ENCODE results near the gene DPEP1.
"Not testable (repeated sequence)": the region's sequence is repeated elsewhere in the genome, so short reads cannot be mapped to it uniquely, and the experiment has no call there.

Gene DPEP1

DNA sequence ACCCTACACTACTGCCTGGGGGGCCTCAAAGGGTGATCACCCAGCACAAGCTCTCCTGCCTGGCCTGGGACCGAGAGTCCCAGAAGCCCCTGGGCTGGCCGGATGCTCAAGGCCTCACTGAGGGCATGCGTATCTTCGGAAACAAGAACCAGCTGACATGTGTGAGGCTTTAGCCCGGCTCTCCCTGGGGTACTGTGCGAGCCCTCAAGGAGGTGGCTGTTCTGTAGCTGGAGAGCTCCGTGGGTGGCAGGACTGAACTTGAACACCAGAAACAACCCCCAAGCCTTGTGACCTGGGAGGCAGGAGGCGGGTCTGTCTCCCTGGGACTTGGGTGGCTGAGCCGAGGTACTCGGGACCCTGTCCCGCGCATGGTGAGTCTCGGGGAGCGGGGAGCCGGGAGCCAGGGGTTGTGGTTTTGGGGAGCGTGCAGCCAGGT, 7.0 kb downstream of the DPEP1 start:
- DNase-seq (ENCODE audit: low read depth) = no peak

DNA sequence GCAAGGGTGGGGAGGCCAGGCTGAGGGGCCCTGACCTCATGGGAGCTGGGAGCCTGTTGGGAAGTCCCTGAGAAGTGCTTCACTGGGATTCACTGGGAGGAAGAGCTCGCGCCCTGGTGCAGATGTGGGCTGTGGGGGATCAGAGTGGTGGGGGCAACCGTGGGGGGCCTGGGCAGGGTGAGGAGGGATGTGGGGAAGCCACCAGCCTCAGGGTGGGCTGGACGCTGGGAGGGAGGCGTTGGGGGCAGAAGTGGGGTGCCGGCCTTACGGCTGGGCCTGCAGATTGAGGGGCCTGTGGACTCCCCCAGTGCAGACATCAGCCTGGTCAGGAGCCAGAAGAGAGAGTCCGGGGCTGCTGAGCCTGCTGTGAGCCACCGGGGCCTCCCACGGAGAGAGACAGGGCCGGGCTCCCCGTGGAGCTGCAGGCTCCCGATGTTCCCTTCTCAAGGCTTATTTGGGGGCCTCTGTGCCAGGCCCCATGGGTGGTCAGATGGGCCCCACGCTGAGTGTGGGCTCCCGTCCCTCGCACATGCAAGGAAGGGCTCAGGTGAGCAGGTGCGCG, 7.8 kb downstream of the DPEP1 start:
- no peak for DNase-seq (ENCODE audit: low read depth)

DNA sequence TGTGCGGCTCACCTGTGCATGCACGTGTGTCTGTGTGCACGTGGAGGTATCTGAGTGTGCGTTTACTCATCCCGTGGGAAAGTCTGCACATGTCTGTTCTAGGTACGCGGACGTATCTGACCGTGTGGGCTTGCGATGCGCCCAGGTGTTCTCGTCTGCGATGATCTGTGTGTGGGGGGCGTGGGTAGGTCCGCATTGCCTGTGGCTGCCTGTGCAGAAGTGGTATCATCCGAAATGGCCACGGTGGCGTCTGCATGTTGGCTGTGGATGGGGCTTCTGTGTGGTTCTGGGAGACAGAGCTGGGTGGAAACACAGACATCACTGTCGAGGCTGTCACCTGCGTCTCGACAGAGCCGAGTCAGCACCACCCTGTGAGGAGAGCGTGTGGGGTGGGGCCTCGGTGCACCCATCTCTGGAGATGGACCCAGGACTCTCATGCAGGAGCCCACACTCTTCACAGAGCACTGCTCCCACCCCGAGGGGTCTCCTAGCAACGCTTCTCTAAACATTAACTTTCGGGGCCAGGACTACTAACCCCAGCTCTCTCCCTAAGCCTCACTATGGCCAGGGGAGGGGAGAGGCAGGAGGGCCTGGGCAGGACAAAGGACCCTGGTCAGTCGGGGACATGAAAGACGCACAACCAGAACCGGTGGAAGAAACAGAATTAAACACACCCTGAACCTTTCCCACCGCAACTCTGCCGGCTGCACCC, 8.4 kb downstream of the DPEP1 start:
- no peak for DNase-seq (ENCODE audit: low read depth)

- no peak for DNase-seq (ENCODE audit: low read depth)
Observed at GRCh38 chr16:89623511-89624261, 10.2 kb downstream of the DPEP1 start.

DNA sequence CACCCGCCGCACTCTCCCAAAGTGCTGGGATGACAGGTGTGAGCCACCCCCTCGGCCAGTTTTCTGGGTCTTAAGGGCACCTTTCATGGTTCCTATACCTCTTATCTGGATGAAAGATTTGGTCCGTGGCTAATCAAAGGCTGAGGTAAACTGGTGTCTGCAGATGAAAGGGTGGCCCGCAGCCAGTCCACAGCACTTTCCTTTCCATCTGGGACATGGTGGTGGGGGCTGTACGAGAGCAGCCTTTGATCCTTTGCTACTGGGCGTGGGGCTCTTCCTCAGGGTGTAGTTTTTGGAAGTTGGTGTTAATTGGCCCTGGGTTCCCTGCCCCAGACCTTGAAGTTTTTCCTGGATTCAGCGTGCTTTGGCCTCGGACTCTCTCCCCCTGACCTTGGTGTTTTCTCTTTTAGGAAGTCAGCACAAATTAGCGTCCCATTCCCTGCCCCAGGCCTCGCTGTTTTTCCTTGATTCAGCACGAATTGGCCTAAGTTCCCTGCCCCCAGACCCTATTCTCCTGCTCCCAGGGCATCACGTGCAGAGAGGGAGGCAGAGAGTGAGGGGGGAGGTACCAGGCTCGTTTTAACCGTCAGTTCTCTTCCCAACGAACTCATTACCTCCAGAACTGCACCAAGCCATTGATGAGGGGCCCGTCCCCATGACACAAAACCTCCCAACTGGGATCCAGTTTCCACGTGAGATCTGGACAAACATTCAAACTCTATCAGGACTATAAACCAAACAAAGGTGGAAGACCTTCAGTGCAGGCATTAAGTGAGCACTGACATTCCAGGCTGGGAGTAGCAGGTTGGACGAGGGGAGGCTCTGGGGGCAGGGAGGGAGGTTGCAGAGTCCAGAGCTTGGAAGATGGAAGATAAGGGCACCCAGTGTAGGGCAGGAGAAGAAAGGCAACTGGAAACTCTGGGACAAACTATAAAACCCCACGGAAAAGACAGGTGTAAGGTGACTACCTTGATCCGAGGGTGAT, 11.6 kb downstream of the DPEP1 start:
- DNase-seq (ENCODE audit: low read depth) = no peak

- DNase-seq (ENCODE audit: low read depth) = no peak
Observed at GRCh38 chr16:89629827-89630610, 16.6 kb downstream of the DPEP1 start.

GRCh38 chr16:89633064-89633631, 19.7 kb downstream of the DPEP1 start:
- DNase-seq (ENCODE audit: low read depth) = no peak

DNA sequence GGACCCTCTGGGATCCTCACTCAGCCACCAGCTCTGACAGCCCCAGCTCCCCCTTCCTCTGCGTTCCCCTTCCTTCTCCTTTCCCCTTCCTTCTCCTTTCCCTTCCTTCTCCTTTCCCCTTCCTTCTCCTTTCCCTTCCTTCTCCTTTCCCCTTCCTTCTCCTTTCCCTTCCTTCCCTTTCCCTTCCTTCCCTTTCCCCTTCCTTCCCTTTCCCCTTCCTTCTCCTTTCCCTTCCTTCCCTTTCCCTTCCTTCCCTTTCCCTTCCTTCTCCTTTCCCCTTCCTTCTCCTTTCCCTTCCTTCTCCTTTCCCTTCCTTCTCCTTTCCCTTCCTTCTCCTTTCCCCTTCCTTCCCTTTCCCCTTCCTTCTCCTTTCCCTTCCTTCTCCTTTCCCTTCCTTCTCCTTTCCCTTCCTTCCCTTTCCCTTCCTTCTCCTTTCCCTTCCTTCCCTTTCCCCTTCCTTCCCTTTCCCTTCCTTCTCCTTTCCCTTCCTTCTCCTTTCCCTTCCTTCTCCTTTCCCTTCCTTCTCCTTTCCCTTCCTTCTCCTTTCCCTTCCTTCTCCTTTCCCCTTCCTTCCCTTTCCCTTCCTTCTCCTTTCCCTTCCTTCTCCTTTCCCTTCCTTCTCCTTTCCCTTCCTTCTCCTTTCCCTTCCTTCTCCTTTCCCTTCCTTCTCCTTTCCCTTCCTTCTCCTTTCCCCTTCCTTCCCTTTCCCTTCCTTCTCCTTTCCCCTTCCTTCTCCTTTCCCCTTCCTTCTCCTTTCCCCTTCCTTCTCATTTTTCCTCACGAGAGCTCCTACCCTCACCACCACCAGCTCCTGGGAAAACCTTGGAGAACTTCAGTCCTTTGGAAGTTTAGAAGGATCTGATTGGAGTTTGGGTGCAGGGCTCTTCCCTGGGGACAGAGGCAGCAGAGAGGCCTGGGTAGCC, 21.3 kb downstream of the DPEP1 start:
- DNase-seq (ENCODE audit: low read depth) = not testable (repeated sequence)

DNA sequence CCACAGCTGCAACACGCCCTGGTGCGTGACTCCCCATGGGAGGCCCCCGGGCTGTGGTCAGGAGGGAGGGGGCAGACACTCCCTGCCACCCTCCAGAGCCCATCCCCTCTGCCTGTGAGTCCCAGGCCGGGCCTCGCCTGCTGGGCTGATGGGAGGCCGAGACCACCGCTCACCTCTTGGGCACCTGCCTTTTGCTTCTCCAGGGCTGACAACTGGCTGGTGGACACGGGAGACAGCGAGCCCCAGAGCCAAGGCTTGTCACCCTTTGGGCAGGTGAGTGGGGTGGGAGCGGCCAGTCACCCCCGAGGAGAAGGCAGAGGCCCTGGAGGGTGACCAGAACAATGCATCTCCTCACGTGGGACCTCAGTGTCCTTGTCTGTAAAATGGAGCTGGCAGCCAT, 23.2 kb downstream of the DPEP1 start:
- no peak for DNase-seq (ENCODE audit: low read depth)

DNA sequence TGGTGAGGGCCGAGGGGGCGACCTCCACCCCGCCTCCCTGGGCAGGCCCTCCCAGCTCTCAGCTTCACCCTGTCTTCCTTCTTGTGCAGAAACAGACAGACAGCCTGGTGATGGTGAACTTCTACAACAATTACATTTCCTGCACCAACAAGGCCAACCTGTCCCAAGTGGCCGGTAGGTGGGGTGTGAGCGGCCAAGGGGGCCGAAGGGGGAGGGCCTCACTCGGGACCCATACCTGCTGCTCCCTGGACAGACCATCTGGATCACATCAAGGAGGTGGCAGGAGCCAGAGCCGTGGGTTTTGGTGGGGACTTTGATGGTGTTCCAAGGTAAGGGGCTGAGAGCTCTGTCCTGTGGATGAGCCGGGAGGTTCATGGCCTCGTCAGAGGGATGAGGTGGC, 23.9 kb downstream of the DPEP1 start:
- DNase-seq (ENCODE audit: low read depth) = no peak

GRCh38 chr16:89638455-89638854, 25.0 kb downstream of the DPEP1 start:
- DNase-seq (ENCODE audit: low read depth) = no peak

GRCh38 chr16:89639385-89639784, 25.9 kb downstream of the DPEP1 start:
- no peak for DNase-seq (ENCODE audit: low read depth)

DNA sequence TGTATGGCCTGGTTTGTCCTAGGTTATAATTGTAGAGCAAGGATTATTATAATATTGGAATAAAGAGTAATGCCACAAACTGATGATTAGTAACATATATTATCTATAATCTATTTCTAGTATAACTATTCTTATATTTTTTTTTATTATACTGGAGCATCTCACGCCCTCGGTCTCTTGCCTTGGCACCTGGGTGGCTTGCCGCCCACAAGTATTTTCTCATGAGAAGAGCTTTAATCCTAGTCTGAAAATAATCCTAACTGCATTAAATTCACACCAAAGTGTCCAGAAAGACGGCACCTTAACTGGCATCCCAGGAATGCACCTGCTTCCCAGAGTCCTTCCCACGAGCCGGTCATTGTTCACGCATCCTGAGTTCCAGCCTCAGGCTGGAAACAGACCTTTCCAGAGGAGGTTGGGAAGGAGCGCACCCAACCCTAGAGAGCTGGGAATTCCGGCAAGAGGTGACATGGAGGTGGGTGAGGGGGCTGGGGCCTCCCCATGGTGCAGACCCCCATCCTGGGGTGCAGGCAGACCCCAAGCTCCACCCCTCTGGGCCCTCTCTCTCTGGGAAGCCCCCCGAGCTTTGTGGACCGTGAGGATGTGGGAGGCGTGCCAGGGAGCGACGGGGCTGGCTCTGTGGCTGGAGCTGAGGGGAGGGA, 28.1 kb downstream of the DPEP1 start:
- no peak for DNase-seq (ENCODE audit: low read depth)

- DNase-seq (ENCODE audit: low read depth) = no peak
Observed at GRCh38 chr16:89642574-89642973, 29.1 kb downstream of the DPEP1 start.

DNA sequence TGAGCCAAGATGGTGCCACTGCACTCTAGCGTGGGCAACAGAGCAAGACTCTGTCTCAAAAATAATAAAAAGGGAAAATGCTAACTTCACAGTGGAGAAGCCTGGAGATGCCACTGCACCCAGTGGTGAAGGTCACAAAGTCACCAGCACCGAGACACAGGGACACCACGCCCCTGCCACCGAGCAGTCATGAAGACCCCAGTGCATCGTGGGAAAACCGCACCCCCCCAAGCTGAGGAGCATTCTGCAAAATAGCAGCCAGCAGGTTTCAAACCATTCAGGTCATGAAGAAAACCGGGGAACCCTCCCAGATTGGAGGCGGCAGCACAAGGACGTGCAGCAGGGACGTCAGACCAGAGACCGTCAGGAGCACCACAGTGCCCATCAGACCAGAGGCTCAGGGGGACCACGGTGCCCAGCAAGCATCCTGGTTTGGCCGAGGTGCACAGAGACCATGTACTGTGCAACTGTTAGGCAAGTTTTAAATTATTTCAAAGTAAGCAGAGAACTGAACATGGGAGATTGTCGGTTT, 30.4 kb downstream of the DPEP1 start:
- no peak for DNase-seq (ENCODE audit: low read depth)

DNA sequence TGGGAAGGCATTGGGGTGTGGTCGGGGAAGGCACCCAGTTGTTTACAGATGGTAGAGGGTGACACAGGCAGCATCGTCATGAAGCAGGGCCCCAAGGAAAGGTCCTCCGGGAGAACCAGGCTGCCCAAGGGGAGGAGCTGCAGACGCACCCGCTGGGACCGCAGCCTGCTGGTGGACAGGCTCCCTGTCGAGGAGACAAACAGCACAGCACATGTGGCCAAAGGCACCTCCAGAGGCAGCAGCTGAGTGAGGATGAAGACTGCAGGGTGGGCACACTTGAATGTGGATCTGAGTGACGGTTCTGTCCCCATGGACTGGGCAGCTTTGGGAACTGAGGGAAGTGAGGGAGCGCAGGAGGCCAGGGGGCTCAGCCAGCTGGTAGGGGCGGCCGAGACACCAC, 31.7 kb downstream of the DPEP1 start:
- no peak for DNase-seq (ENCODE audit: low read depth)

DNA sequence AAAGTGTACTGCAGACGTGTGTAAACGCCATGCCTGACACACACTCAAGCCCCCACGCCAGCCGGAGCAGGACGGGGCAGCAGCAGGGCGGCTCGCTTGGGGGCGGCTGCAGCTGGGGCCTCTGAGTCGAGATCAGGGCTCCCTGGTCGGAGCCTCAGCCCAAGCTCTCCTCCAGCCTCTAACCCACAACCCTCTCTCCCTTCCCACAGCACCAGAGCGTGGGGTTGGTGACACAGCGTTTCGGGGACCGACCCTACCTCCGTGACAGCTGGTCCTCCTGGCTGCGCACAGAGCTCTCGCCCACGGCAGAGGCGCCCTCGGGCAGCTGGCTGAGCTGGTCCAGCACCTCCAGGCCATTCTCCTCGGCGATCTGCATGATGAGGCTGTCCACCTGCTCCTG, 32.8 kb downstream of the DPEP1 start:
- no peak for DNase-seq (ENCODE audit: low read depth)

GRCh38 chr16:89646906-89647305, 33.5 kb downstream of the DPEP1 start:
- no peak for DNase-seq (ENCODE audit: low read depth)

DNA sequence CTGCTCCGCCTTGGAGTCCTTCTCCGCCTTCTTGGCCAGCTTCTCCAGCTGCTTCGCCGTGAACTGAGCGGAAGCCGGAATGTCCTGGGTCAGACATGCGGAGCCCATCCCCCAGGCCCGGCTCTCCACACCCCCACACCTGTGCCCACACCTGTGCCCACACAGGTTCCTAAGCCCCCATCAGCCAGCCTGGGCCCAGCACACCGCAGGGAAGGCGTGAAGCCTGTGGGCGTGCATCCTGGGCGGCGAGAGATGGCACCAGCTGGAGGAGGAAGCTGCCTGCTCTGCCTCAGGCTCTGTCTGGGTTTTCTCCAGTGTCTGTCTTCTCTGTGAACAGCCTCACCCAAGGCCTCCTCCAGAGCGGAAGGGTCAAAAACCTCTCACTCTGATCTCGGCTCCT, 38.1 kb downstream of the DPEP1 start:
- DNase-seq (ENCODE audit: low read depth) = no peak

Data from activated T-cell treated with anti-CD3 and anti-CD28 coated beads for 24 hours (primary cell).